ENCODE results near the gene DNASE1L2.
"Not testable (repeated sequence)": the region's sequence is repeated elsewhere in the genome, so short reads cannot be mapped to it uniquely, and the experiment has no call there.

The DNASE1L2 gene

GRCh38 chr16:2242598-2242997 lies 6.4 kb downstream of the DNASE1L2 start:
- no peak for DNase-seq

- DNase-seq, result no peak
Measured at GRCh38 chr16:2243031-2243528, 6.8 kb downstream of the DNASE1L2 start.

- no peak for DNase-seq
Measured at GRCh38 chr16:2243781-2244180, 7.5 kb downstream of the DNASE1L2 start.

GRCh38 chr16:2244301-2244700 lies 8.1 kb downstream of the DNASE1L2 start:
- DNase-seq, result no peak

GRCh38 chr16:2244926-2245795 lies 8.9 kb downstream of the DNASE1L2 start:
- no peak for DNase-seq

GRCh38 chr16:2246301-2246885 lies 10.1 kb downstream of the DNASE1L2 start:
- no peak for DNase-seq

GRCh38 chr16:2250652-2251295 lies 14.5 kb downstream of the DNASE1L2 start:
- DNase-seq, result peak; percentile 60

- DNase-seq, result peak; percentile 89
Measured at GRCh38 chr16:2251296-2252111, 15.3 kb downstream of the DNASE1L2 start, which contains the start of gene ECI1. TSS of gene ECI1 (minus strand) at chr16:2251587. CDS start at chr16:2251566, 21 bp downstream.

GRCh38 chr16:2252806-2253148 lies 16.5 kb downstream of the DNASE1L2 start:
- DNase-seq, result no peak

- DNase-seq, result no peak
Measured at GRCh38 chr16:2253293-2253692, 17.0 kb downstream of the DNASE1L2 start.

- DNase-seq, result no peak
Measured at GRCh38 chr16:2256531-2257140, 20.4 kb downstream of the DNASE1L2 start.

- no peak for DNase-seq
Measured at GRCh38 chr16:2257726-2258125, 21.5 kb downstream of the DNASE1L2 start.

- DNase-seq, result not testable (repeated sequence)
Measured at GRCh38 chr16:2258530-2258929, 22.3 kb downstream of the DNASE1L2 start.

- no peak for DNase-seq
Measured at GRCh38 chr16:2260250-2260649, 24.0 kb downstream of the DNASE1L2 start.

- not testable (repeated sequence) for DNase-seq
Measured at GRCh38 chr16:2263026-2263425, 26.8 kb downstream of the DNASE1L2 start.

- not testable (repeated sequence) for DNase-seq
Measured at GRCh38 chr16:2266887-2267286, 30.6 kb downstream of the DNASE1L2 start.

- DNase-seq, result not testable (repeated sequence)
Measured at GRCh38 chr16:2267505-2267912, 31.3 kb downstream of the DNASE1L2 start.

- peak; percentile 93 for DNase-seq
Measured at GRCh38 chr16:2267913-2268666, 31.8 kb downstream of the DNASE1L2 start, which contains the start of gene RNPS1. TSS of gene RNPS1 (minus strand) at chr16:2268126. CDS start at chr16:2264643, 3,483 bp downstream.

- no peak for DNase-seq
Measured at GRCh38 chr16:2270070-2270462, 33.8 kb downstream of the DNASE1L2 start.

GRCh38 chr16:2270588-2271470 lies 34.6 kb downstream of the DNASE1L2 start:
- DNase-seq, result no peak
